ENCODE results near the gene CHRNA5.
A peak's percentile ranks its signal among the peaks of the same experiment; 100 is the strongest.
"Not testable (repeated sequence)": the region's sequence is repeated elsewhere in the genome, so short reads cannot be mapped to it uniquely, and the experiment has no call there.

Gene CHRNA5

GRCh38 chr15:78565097-78565950 lies at the start of gene CHRNA5:
Gene CHRNA5 (plus strand): TSS chr15:78565520. CDS start chr15:78565720, 200 bp downstream.
- peak; percentile 60 for DNase-seq

GRCh38 chr15:78520035-78520434 lies 45.3 kb upstream of the CHRNA5 start:
- not testable (repeated sequence) for DNase-seq

- no peak for DNase-seq
Measured at GRCh38 chr15:78524230-78524629, 41.1 kb upstream of the CHRNA5 start.

- no peak for DNase-seq
Measured at GRCh38 chr15:78527325-78527724, 38.0 kb upstream of the CHRNA5 start.

- no peak for DNase-seq
Measured at GRCh38 chr15:78533331-78533730, 32.0 kb upstream of the CHRNA5 start.

GRCh38 chr15:78536134-78536533 lies 29.2 kb upstream of the CHRNA5 start:
- no peak for DNase-seq

GRCh38 chr15:78537266-78537905 lies 27.9 kb upstream of the CHRNA5 start:
- DNase-seq: no peak

GRCh38 chr15:78538358-78538757 lies 27.0 kb upstream of the CHRNA5 start:
- DNase-seq: no peak

GRCh38 chr15:78539464-78540140 lies 25.7 kb upstream of the CHRNA5 start:
- DNase-seq: not testable (repeated sequence)

- peak; percentile 49 for DNase-seq
Measured at GRCh38 chr15:78540141-78540870, 25.0 kb upstream of the CHRNA5 start, which contains the start of gene PSMA4. Gene PSMA4 (plus strand): TSS chr15:78540444. CDS start chr15:78541928, 1,484 bp downstream.

GRCh38 chr15:78540871-78541743 lies 24.2 kb upstream of the CHRNA5 start:
- no peak for DNase-seq

GRCh38 chr15:78541744-78542034 lies 23.6 kb upstream of the CHRNA5 start:
- no peak for DNase-seq

GRCh38 chr15:78542647-78543046 lies 22.7 kb upstream of the CHRNA5 start:
- no peak for DNase-seq

- DNase-seq: no peak
Measured at GRCh38 chr15:78550194-78550593, 15.1 kb upstream of the CHRNA5 start.

- no peak for DNase-seq
Measured at GRCh38 chr15:78550815-78551214, 14.5 kb upstream of the CHRNA5 start.

- DNase-seq: no peak
Measured at GRCh38 chr15:78551902-78552301, 13.4 kb upstream of the CHRNA5 start.

GRCh38 chr15:78552597-78552996 lies 12.7 kb upstream of the CHRNA5 start:
- no peak for DNase-seq

GRCh38 chr15:78560201-78560600 lies 5.1 kb upstream of the CHRNA5 start:
- DNase-seq: not testable (repeated sequence)

GRCh38 chr15:78561490-78561889 lies 3.8 kb upstream of the CHRNA5 start:
- DNase-seq: no peak

GRCh38 chr15:78563092-78563491 lies 2.2 kb upstream of the CHRNA5 start:
- no peak for DNase-seq

- no peak for DNase-seq
Measured at GRCh38 chr15:78564743-78565096, 600 bp upstream of the CHRNA5 start.

Data from DMS153 (cell line).